Measurements from ENCODE around the gene RAMP3.

RAMP3 gene

DNA sequence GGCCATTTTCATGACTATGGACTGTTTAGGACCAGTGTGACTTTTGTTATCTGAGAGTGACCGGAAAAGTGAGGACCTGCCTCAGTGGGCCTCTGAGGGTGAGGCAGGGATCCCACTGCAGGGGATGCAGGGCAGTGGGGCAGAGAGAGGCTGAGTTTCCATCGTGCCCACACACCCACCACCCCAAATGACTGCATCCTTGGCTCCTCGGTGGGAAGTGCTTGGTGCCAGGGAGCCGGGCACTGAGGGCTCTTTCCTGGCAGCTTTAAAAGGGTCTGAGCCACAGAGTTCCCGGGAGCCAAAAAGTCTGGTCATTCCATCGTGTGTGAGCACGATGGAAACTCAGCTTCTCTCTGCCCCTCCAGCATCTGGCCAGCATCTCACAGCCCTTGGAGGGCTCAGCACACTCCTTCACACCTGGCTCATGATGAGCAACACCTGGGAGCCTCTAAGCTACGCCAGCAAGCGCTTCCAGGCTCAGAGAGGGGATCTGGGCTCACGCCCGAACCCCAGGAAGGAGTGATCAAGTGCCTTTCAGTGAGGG lies 59.1 kb downstream of the RAMP3 start:
- no peak for TF ChIP-seq POLR2AphosphoS5 (IDR thresholded peaks at IDR 0.05; ENCODE audit: low read depth, low read length)
- TF ChIP-seq FOXP2 (optimal IDR thresholded peaks at IDR 0.05; ENCODE audit: borderline replicate concordance, extremely low read depth, extremely low read length, insufficient read depth): no peak
- no peak for TF ChIP-seq SIN3A (IDR thresholded peaks at IDR 0.05; ENCODE audit: borderline replicate concordance, insufficient read depth, low read length)
- TF ChIP-seq REST (IDR thresholded peaks at IDR 0.05; ENCODE audit: insufficient read depth in 1 of 2, low read depth in 2 of 2, low read length in 2 of 2): no peak
- TF ChIP-seq TAF1 (IDR thresholded peaks at IDR 0.05; ENCODE audit: borderline replicate concordance, insufficient read depth, low read length): no peak

DNA sequence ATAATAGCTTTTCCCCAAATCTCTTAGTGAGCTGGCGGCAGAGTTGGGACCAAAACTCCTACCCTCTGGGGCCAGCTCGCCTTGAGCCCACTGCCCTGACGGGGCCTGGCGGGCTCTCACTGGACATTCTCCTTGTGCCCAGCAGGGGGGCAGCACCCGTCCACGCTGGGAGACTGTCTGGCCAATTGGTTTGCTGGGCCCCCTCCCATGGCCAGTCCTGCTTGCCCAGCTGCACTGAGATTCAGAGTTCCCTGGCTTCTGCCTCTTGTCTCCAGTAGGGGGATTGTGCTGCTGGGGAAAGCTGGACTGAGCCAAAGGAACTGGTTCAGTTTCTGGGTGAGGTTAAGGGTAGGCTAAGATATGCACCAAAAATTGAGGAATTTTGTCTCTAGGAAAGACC lies 59.8 kb downstream of the RAMP3 start:
- TF ChIP-seq FOXP2 (optimal IDR thresholded peaks at IDR 0.05; ENCODE audit: borderline replicate concordance, extremely low read depth, extremely low read length, insufficient read depth) (no peak), TAF1 (IDR thresholded peaks at IDR 0.05; ENCODE audit: borderline replicate concordance, insufficient read depth, low read length) (no peak), POLR2AphosphoS5 (IDR thresholded peaks at IDR 0.05; ENCODE audit: low read depth, low read length) (no peak), SIN3A (IDR thresholded peaks at IDR 0.05; ENCODE audit: borderline replicate concordance, insufficient read depth, low read length) (no peak), REST (IDR thresholded peaks at IDR 0.05; ENCODE audit: insufficient read depth in 1 of 2, low read depth in 2 of 2, low read length in 2 of 2) (no peak)

DNA sequence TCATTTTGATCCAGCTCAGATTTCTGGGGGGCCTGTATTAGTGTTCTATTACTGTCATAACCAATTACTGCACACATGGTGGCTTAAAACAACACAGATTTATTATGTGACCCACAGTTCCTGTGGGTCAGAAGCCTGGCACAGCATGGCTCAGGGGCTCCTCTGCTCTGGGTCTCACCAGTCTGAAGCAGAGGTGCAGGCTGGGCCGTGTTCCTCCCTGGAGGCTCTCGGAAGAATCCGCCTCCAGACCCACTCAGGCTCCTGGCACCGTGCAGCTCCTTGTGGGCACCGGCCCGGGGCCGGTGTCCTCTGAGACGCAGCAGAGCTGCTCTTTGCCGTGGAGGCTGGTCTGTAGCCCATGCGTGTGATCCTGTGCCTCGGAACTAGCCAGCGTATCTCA lies 61.5 kb downstream of the RAMP3 start:
- no peak for TF ChIP-seq POLR2AphosphoS5 (IDR thresholded peaks at IDR 0.05; ENCODE audit: low read depth, low read length)
- TF ChIP-seq SIN3A (IDR thresholded peaks at IDR 0.05; ENCODE audit: borderline replicate concordance, insufficient read depth, low read length): no peak
- TF ChIP-seq REST (IDR thresholded peaks at IDR 0.05; ENCODE audit: insufficient read depth in 1 of 2, low read depth in 2 of 2, low read length in 2 of 2): no peak
- TF ChIP-seq TAF1 (IDR thresholded peaks at IDR 0.05; ENCODE audit: borderline replicate concordance, insufficient read depth, low read length): no peak
- no peak for TF ChIP-seq FOXP2 (optimal IDR thresholded peaks at IDR 0.05; ENCODE audit: borderline replicate concordance, extremely low read depth, extremely low read length, insufficient read depth)

- TF ChIP-seq TAF1 (IDR thresholded peaks at IDR 0.05; ENCODE audit: borderline replicate concordance, insufficient read depth, low read length): no peak
- no peak for TF ChIP-seq POLR2AphosphoS5 (IDR thresholded peaks at IDR 0.05; ENCODE audit: low read depth, low read length)
- TF ChIP-seq REST (IDR thresholded peaks at IDR 0.05; ENCODE audit: insufficient read depth in 1 of 2, low read depth in 2 of 2, low read length in 2 of 2): no peak
- no peak for TF ChIP-seq FOXP2 (optimal IDR thresholded peaks at IDR 0.05; ENCODE audit: borderline replicate concordance, extremely low read depth, extremely low read length, insufficient read depth)
- no peak for TF ChIP-seq SIN3A (IDR thresholded peaks at IDR 0.05; ENCODE audit: borderline replicate concordance, insufficient read depth, low read length)
Measured at GRCh38 chr7:45219801-45220435, 62.3 kb downstream of the RAMP3 start.

Data from PFSK-1 (cell line).